ENCODE measurements around the gene GLT6D1. TPM values are rescaled to one million over a fixed set of nuclear protein-coding genes. Genes with fewer than 3 reads are reported as not detected.

The GLT6D1 gene
- total and polyA plus RNA-seq, 2 donors, result 0.05 TPM; not detected in 1

DNA sequence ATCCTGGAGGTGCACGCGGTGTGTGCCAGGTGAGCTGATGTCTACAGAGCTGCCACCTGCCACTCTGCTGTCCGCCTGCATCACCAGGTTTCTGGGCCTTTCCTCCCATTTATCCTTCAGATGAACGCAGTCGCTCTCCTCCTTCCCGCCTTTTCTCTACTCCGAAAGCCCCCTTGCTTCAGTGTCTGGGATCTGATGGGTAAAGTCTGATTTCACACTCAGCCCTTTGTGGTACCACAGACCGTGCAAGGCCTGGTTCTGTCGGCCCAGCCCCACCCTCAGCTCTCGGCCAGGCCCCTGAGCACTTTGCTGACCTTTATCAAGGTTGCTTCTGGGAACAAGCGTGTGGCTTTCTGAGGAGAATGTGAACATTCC, 32.5 kb downstream of the GLT6D1 start:
- Histone ChIP-seq H3K27ac (ENCODE audit: low read depth in 1 of 2, low read length in 1 of 2) (no peak overlapping the region), H3K4me3 (ENCODE audit: low read length in 2 of 2) (no peak overlapping the region), H3K9me3 (ENCODE audit: control insufficient read depth in 2 of 2, insufficient read depth in 1 of 2, low read length in 1 of 2) (no peaks in the 10 kb centered on the region), H3K36me3 (ENCODE audit: control insufficient read depth in 2 of 2, insufficient read depth in 2 of 2, low read length in 1 of 2) (no peaks in the 10 kb centered on the region), H3K4me1 (ENCODE audit: control insufficient read depth in 2 of 2, insufficient read depth in 2 of 2, low read length in 2 of 2) (no peaks in the 10 kb centered on the region), H3K27me3 (ENCODE audit: control insufficient read depth in 2 of 2, insufficient read depth in 1 of 2, low read length in 1 of 2) (peaks cover 0 to 2% of the 10 kb centered on the region in 2 donors)
- no peak for DNase-seq (ENCODE audit: low read depth in 6 of 9, low spot score in 9 of 9)
- 95% methylated on average over 11 of the region's 11 CpGs for WGBS

DNA sequence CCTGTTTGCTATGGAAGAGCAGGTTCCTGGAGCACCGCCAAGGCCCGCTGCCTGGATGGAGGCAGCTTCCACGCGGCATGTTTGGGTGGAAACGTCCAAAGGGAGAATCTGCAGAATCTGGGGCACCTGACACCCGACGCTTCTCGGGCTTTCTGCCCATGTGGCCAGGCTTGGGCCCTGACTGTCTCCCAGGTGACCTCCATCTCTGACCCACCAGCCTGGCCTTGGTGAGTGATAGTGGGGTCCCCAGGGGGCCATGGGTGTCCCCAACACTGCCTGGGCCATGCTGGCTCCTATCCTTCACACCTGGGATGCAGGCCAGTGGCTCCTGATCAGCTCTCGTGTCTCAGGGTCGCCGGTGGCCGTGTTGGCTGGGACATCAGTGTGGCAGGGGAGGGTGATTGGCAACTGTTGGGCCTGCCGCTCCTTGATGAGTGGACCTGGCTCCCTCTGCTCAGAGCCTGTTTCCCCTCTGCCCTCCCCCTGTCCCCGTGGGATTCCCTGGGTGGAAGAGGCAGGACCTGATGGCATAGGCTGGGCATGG, 34.0 kb downstream of the GLT6D1 start:
- H3K4me3 ChIP-seq (ENCODE audit: low read length in 2 of 2), result no peak overlapping the region
- DNase-seq (ENCODE audit: low read depth in 6 of 9, low spot score in 9 of 9), result no peak
- peaks cover 0 to 2% of the 10 kb centered on the region in 2 donors for H3K27me3 ChIP-seq (ENCODE audit: control insufficient read depth in 2 of 2, insufficient read depth in 1 of 2, low read length in 1 of 2)
- H3K9me3 ChIP-seq (ENCODE audit: control insufficient read depth in 2 of 2, insufficient read depth in 1 of 2, low read length in 1 of 2), result no peaks in the 10 kb centered on the region
- H3K4me1 ChIP-seq (ENCODE audit: control insufficient read depth in 2 of 2, insufficient read depth in 2 of 2, low read length in 2 of 2), result no peaks in the 10 kb centered on the region
- no peak overlapping the region for H3K27ac ChIP-seq (ENCODE audit: low read depth in 1 of 2, low read length in 1 of 2)
- 86% methylated on average over 14 of the region's 14 CpGs for WGBS
- H3K36me3 ChIP-seq (ENCODE audit: control insufficient read depth in 2 of 2, insufficient read depth in 2 of 2, low read length in 1 of 2), result no peaks in the 10 kb centered on the region

DNA sequence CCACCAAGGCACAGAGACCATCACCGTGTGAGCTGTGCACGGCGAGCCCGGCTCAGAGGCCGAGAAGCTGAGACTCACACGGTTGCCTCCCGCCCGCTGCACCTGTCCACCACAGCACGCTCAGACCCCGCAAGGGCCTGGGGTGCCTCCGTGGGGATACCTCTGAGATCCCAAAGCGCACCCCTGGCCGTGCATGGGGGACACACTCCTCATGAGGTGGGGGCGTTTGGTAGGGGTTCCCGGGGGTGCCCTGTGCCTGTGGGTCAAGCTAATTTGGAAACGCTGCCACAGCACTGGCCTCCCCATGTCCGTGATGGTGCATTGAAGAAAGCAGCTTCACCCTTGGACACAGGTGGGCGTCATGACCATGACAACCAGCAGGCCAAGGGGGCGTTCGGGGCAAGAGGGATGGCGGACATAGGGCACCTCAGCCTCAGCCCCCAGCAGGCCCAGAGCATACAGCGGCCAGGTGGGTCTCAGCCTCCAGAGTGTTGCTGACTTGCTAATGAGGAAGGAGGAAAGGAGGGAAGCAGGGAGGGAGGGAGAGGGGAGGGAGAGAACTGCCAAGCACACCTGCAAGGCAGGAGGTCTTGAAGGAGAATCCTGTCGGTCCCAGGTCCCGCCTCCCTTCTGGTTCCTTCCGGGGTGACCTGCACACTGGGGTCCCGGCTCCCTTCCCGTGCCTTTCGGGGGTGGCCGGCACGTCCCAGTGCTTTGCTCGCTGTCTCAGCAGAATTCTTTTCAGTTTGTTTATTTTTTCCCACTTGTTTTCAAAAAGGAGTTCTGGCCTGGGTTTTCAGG, 34.7 kb downstream of the GLT6D1 start:
- Histone ChIP-seq H3K4me1 (ENCODE audit: control insufficient read depth in 2 of 2, insufficient read depth in 2 of 2, low read length in 2 of 2) (no peaks in the 10 kb centered on the region), H3K27ac (ENCODE audit: low read depth in 1 of 2, low read length in 1 of 2) (no peak overlapping the region), H3K27me3 (ENCODE audit: control insufficient read depth in 2 of 2, insufficient read depth in 1 of 2, low read length in 1 of 2) (peaks cover 0 to 2% of the 10 kb centered on the region in 2 donors), H3K9me3 (ENCODE audit: control insufficient read depth in 2 of 2, insufficient read depth in 1 of 2, low read length in 1 of 2) (no peaks in the 10 kb centered on the region), H3K4me3 (ENCODE audit: low read length in 2 of 2) (no peak overlapping the region), H3K36me3 (ENCODE audit: control insufficient read depth in 2 of 2, insufficient read depth in 2 of 2, low read length in 1 of 2) (no peaks in the 10 kb centered on the region)
- 84% methylated on average over 31 of the region's 31 CpGs for WGBS
- DNase-seq (ENCODE audit: low read depth in 6 of 9, low spot score in 9 of 9), result no peak

DNA sequence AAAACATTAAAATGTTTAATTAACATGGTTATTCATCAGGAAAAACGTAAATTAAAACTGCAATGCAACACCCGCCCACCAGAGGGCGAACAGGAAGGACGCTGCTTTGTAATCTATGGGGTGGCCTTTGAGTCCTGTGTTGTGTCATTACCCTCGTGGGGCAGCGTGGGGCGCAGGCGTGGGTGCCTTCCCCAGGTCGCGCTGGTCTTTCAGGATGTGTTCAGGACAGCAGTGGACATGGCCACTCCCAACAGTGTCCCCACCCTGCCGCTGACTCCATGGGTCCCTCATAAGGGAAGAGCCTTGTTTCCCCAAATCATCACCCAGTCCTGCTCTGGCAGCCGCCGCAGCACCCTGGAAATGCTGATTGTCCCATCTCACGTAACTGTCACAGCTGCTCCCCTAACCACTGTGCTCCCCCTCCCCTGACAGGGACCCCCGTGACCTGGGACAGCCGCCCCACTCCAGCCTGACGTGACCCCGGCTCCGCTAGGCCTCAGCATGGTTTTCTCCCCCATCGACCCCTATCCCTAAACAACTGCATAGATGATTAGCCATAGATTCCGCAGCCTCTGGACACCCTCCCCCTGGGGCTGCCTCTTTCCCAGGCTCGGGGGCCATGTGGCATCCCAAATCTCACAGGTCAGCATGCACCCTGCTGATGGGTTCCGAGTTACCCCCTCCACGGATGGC, 36.4 kb downstream of the GLT6D1 start:
- DNase-seq (ENCODE audit: low read depth in 6 of 9, low spot score in 9 of 9), result peak in 6 of 9 donors; percentile 6 to 37 (median 24)
- H3K9me3 ChIP-seq (ENCODE audit: control insufficient read depth in 2 of 2, insufficient read depth in 1 of 2, low read length in 1 of 2), result no peaks in the 10 kb centered on the region
- H3K27me3 ChIP-seq (ENCODE audit: control insufficient read depth in 2 of 2, insufficient read depth in 1 of 2, low read length in 1 of 2), result peaks cover 0 to 2% of the 10 kb centered on the region in 2 donors
- no peak overlapping the region for H3K27ac ChIP-seq (ENCODE audit: low read depth in 1 of 2, low read length in 1 of 2)
- 56% methylated on average over 24 of the region's 24 CpGs for WGBS
- no peak overlapping the region for H3K4me3 ChIP-seq (ENCODE audit: low read length in 2 of 2)
- H3K4me1 ChIP-seq (ENCODE audit: control insufficient read depth in 2 of 2, insufficient read depth in 2 of 2, low read length in 2 of 2), result no peaks in the 10 kb centered on the region
- H3K36me3 ChIP-seq (ENCODE audit: control insufficient read depth in 2 of 2, insufficient read depth in 2 of 2, low read length in 1 of 2), result no peaks in the 10 kb centered on the region

DNA sequence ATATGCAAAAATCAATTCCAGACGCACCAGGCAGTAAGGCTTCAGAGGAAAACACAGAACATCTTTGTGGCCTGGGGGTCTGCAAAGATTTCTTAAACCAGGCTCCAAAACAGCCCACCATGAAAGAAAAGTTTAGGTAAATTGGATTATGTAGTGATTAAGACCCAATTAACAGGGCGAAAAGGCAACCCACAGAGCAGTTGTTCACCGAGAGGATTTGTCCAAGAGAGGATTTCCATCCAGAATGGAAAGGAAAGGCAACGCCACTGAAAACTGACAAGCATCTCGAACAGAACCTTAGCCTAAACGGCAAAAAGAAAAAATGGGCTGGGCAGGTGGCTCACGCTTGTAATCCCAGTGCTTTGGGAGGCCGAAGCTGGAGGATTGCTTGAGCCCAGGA, 37.4 kb downstream of the GLT6D1 start:
- DNase-seq (ENCODE audit: low read depth in 6 of 9, low spot score in 9 of 9), result no peak
- Histone ChIP-seq H3K36me3 (ENCODE audit: control insufficient read depth in 2 of 2, insufficient read depth in 2 of 2, low read length in 1 of 2) (no peaks in the 10 kb centered on the region), H3K4me1 (ENCODE audit: control insufficient read depth in 2 of 2, insufficient read depth in 2 of 2, low read length in 2 of 2) (no peaks in the 10 kb centered on the region), H3K9me3 (ENCODE audit: control insufficient read depth in 2 of 2, insufficient read depth in 1 of 2, low read length in 1 of 2) (no peaks in the 10 kb centered on the region), H3K27me3 (ENCODE audit: control insufficient read depth in 2 of 2, insufficient read depth in 1 of 2, low read length in 1 of 2) (peaks cover 0 to 2% of the 10 kb centered on the region in 2 donors), H3K27ac (ENCODE audit: low read depth in 1 of 2, low read length in 1 of 2) (no peak overlapping the region), H3K4me3 (ENCODE audit: low read length in 2 of 2) (no peak overlapping the region)
- WGBS, result 92% methylated on average over 8 of the region's 8 CpGs

DNA sequence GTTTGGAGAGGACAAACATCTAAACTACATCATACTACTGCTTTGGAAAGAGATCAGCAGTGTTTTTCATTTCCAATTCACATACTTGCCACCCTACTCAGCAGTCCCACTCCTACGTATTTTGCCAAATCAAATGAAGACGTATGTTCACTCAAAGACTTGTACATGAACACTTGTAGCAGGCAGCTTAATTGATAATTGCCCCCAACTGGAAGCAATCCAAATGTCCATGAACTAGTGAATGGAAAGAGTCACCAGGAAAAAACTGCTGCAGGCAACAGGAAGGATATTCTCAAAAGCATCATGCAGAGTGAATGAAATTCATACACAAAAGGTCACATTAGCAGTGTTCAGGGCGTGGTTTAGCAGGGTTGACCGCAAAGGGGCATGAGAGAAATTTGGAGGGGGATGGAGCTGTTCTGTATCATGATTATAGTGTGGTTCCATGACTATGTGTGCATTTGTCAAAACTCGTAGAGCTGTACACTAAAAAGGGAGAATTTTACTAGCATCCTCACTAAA, 39.0 kb downstream of the GLT6D1 start:
- Histone ChIP-seq H3K36me3 (ENCODE audit: control insufficient read depth in 2 of 2, insufficient read depth in 2 of 2, low read length in 1 of 2) (no peaks in the 10 kb centered on the region), H3K27me3 (ENCODE audit: control insufficient read depth in 2 of 2, insufficient read depth in 1 of 2, low read length in 1 of 2) (peaks cover 0 to 2% of the 10 kb centered on the region in 2 donors), H3K27ac (ENCODE audit: low read depth in 1 of 2, low read length in 1 of 2) (no peak overlapping the region), H3K4me3 (ENCODE audit: low read length in 2 of 2) (no peak overlapping the region), H3K4me1 (ENCODE audit: control insufficient read depth in 2 of 2, insufficient read depth in 2 of 2, low read length in 2 of 2) (no peaks in the 10 kb centered on the region), H3K9me3 (ENCODE audit: control insufficient read depth in 2 of 2, insufficient read depth in 1 of 2, low read length in 1 of 2) (no peaks in the 10 kb centered on the region)
- no peak for DNase-seq (ENCODE audit: low read depth in 6 of 9, low spot score in 9 of 9)
- 80% methylated on average over 5 of the region's 5 CpGs for WGBS

DNA sequence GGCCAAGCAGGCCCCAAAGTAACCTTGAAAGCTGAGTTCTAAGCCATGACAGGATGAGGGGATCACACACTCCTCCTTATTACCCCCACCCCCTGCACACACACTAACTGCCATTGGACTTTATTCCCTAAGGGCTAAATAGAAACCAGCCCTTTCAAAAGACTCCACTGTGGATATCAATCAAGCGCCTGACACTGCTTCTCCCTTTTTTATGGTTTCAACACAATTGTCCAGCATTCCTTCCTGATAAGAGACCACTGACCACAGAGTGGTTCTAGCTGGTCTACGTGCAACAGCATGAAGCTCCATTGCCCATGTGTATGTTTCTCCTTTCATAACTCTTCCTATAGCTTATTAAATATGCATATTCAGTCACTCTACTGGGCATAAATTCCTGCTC, 43.1 kb downstream of the GLT6D1 start:
- no peaks in the 10 kb centered on the region for H3K36me3 ChIP-seq (ENCODE audit: control insufficient read depth in 2 of 2, insufficient read depth in 2 of 2, low read length in 1 of 2)
- H3K27me3 ChIP-seq (ENCODE audit: control insufficient read depth in 2 of 2, insufficient read depth in 1 of 2, low read length in 1 of 2), result no peaks in the 10 kb centered on the region
- no peaks in the 10 kb centered on the region for H3K9me3 ChIP-seq (ENCODE audit: control insufficient read depth in 2 of 2, insufficient read depth in 1 of 2, low read length in 1 of 2)
- H3K4me1 ChIP-seq (ENCODE audit: control insufficient read depth in 2 of 2, insufficient read depth in 2 of 2, low read length in 2 of 2), result no peaks in the 10 kb centered on the region
- no peak for DNase-seq (ENCODE audit: low read depth in 6 of 9, low spot score in 9 of 9)
- WGBS, result 36% methylated on average over 2 of the region's 2 CpGs
- H3K4me3 ChIP-seq (ENCODE audit: low read length in 2 of 2), result no peak overlapping the region
- no peak overlapping the region for H3K27ac ChIP-seq (ENCODE audit: low read depth in 1 of 2, low read length in 1 of 2)

DNA sequence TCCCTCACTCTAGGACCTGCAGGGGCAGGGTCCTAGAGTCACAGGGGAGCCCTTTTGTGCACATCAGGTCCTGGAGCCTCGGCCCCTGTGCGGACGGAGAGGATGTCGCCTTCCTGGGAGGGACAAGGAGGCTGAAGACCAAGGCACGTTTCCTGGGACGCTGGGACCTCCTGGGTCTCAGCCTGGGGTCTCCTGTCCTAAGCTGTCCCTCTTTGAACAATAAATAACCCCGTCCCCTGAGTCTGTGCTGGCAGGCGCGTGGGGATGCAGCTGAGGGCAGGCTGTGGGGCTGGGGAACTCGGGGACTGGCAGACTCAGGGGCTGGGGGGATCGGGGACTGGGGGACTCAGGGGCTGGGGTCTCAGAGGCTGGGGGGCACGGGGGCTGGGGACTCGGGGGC, 46.7 kb downstream of the GLT6D1 start:
- Histone ChIP-seq H3K27me3 (ENCODE audit: control insufficient read depth in 2 of 2, insufficient read depth in 1 of 2, low read length in 1 of 2) (no peaks in the 10 kb centered on the region), H3K4me3 (ENCODE audit: low read length in 2 of 2) (no peak overlapping the region), H3K4me1 (ENCODE audit: control insufficient read depth in 2 of 2, insufficient read depth in 2 of 2, low read length in 2 of 2) (no peaks in the 10 kb centered on the region), H3K27ac (ENCODE audit: low read depth in 1 of 2, low read length in 1 of 2) (no peak overlapping the region), H3K36me3 (ENCODE audit: control insufficient read depth in 2 of 2, insufficient read depth in 2 of 2, low read length in 1 of 2) (no peaks in the 10 kb centered on the region), H3K9me3 (ENCODE audit: control insufficient read depth in 2 of 2, insufficient read depth in 1 of 2, low read length in 1 of 2) (no peaks in the 10 kb centered on the region)
- DNase-seq (ENCODE audit: low read depth in 6 of 9, low spot score in 9 of 9), result no peak
- 93% methylated on average over 13 of the region's 13 CpGs for WGBS

DNA sequence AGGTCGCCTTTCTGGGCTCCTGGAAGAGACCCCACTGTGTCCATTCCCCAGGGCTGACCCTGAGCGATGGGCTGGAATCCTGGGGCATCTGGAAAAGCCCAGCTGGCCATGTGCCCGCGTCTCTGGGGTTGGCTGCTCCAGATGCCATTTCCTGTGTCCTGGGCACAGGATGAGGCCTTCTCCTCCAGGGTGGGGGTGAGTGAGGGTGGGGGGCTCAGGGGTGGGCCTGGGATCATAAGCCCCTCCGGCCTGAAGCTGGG, 47.1 kb downstream of the GLT6D1 start:
- no peaks in the 10 kb centered on the region for H3K27me3 ChIP-seq (ENCODE audit: control insufficient read depth in 2 of 2, insufficient read depth in 1 of 2, low read length in 1 of 2)
- 92% methylated on average over 5 of the region's 5 CpGs for WGBS

More for the DNA sequence above, 47.1 kb downstream of the GLT6D1 start:
- Histone ChIP-seq H3K4me1 (ENCODE audit: control insufficient read depth in 2 of 2, insufficient read depth in 2 of 2, low read length in 2 of 2) (no peaks in the 10 kb centered on the region), H3K36me3 (ENCODE audit: control insufficient read depth in 2 of 2, insufficient read depth in 2 of 2, low read length in 1 of 2) (no peaks in the 10 kb centered on the region), H3K4me3 (ENCODE audit: low read length in 2 of 2) (no peak overlapping the region), H3K9me3 (ENCODE audit: control insufficient read depth in 2 of 2, insufficient read depth in 1 of 2, low read length in 1 of 2) (no peaks in the 10 kb centered on the region), H3K27ac (ENCODE audit: low read depth in 1 of 2, low read length in 1 of 2) (no peak overlapping the region)
- no peak for DNase-seq (ENCODE audit: low read depth in 6 of 9, low spot score in 9 of 9)
